ENCODE measurements around the gene GFI1B. TPM values are rescaled to one million over a fixed set of nuclear protein-coding genes. Genes with fewer than 3 reads are reported as not detected.

GFI1B gene
- total RNA-seq, 2 donors from 2014 or later = 0.44 TPM; not detected in 1

GRCh38 chr9:133009906-133010582 lies 31.6 kb downstream of the GFI1B start:
- Mint-ChIP-seq H3K4me3 (no peak overlapping the region), H3K4me1 (peaks cover 3% of the 10 kb centered on the region), H3K27me3 (ENCODE audit: insufficient read depth) (peaks cover 68% of the 10 kb centered on the region), H3K9me3 (no peaks in the 10 kb centered on the region), H3K27ac (no peak overlapping the region), H3K36me3 (ENCODE audit: low read depth) (no peaks in the 10 kb centered on the region)
- Histone ChIP-seq H3K27ac (ENCODE audit: low read depth, low read length) (no peak overlapping the region), H3K36me3 (ENCODE audit: control insufficient read depth, insufficient read depth, low read length) (no peaks in the 10 kb centered on the region), H3K4me3 (ENCODE audit: low read length) (no peak overlapping the region), H3K9ac (ENCODE audit: extremely low read depth, low read length, poor library complexity, severe bottlenecking) (no peak overlapping the region), H3K9me3 (ENCODE audit: control insufficient read depth, low read length) (peaks cover 5% of the 10 kb centered on the region), H3K27me3 (ENCODE audit: control insufficient read depth, insufficient read depth, low read length, poor library complexity, severe bottlenecking) (peaks cover 6% of the 10 kb centered on the region), H3K4me1 (ENCODE audit: control insufficient read depth, insufficient read depth, low read length) (no peaks in the 10 kb centered on the region)
- WGBS, 2 experiments (ENCODE audit: insufficient coverage in 1 of 2, insufficient read length in 1 of 2) = 77 to 100% methylated on average over 3 to 5 of the region's 5 CpGs
- DNase-seq = peak; percentile 1
- no peak for TF ChIP-seq CTCF (conservative IDR thresholded peaks at IDR 0.05)

- Histone ChIP-seq H3K9ac (ENCODE audit: extremely low read depth, low read length, poor library complexity, severe bottlenecking) (no peak overlapping the region), H3K27me3 (ENCODE audit: control insufficient read depth, insufficient read depth, low read length, poor library complexity, severe bottlenecking) (peaks cover 2% of the 10 kb centered on the region), H3K4me1 (ENCODE audit: control insufficient read depth, insufficient read depth, low read length) (no peaks in the 10 kb centered on the region), H3K36me3 (ENCODE audit: control insufficient read depth, insufficient read depth, low read length) (no peaks in the 10 kb centered on the region), H3K27ac (ENCODE audit: low read depth, low read length) (no peak overlapping the region), H3K4me3 (ENCODE audit: low read length) (no peak overlapping the region), H3K9me3 (ENCODE audit: control insufficient read depth, low read length) (peaks cover 5% of the 10 kb centered on the region)
- Mint-ChIP-seq H3K27me3 (ENCODE audit: insufficient read depth) (peaks cover 60% of the 10 kb centered on the region), H3K9me3 (peaks cover 6% of the 10 kb centered on the region), H3K36me3 (ENCODE audit: low read depth) (no peaks in the 10 kb centered on the region), H3K27ac (no peak overlapping the region), H3K4me1 (no peaks in the 10 kb centered on the region), H3K4me3 (no peak overlapping the region)
- WGBS, 2 experiments (ENCODE audit: insufficient coverage in 1 of 2, insufficient read length in 1 of 2) = 91% methylated on average over 3 of the region's 5 CpGs; no CpG with 5 or more reads in 1 of the 2 experiments
- no peak for DNase-seq
- no peak for TF ChIP-seq CTCF (conservative IDR thresholded peaks at IDR 0.05)
These were observed 36.2 kb downstream of the GFI1B start for GRCh38 chr9:133014696-133015095.

GRCh38 chr9:133023117-133023890 lies 44.8 kb downstream of the GFI1B start:
- TF ChIP-seq CTCF (conservative IDR thresholded peaks at IDR 0.05) = no peak
- Mint-ChIP-seq H3K27ac (no peak overlapping the region), H3K36me3 (ENCODE audit: low read depth) (no peaks in the 10 kb centered on the region), H3K4me1 (no peaks in the 10 kb centered on the region), H3K27me3 (ENCODE audit: insufficient read depth) (peaks cover 20% of the 10 kb centered on the region), H3K9me3 (peaks cover 7% of the 10 kb centered on the region), H3K4me3 (no peak overlapping the region)
- peak; percentile 62 for DNase-seq
- H3K4me1 ChIP-seq (ENCODE audit: control insufficient read depth, insufficient read depth, low read length) = no peaks in the 10 kb centered on the region
- 88 to 89% methylated on average over 21 to 26 of the region's 26 CpGs for WGBS, 2 experiments (ENCODE audit: insufficient coverage in 1 of 2, insufficient read length in 1 of 2)
- H3K27ac ChIP-seq (ENCODE audit: low read depth, low read length) = no peak overlapping the region
- no peaks in the 10 kb centered on the region for H3K9me3 ChIP-seq (ENCODE audit: control insufficient read depth, low read length)
- no peaks in the 10 kb centered on the region for H3K36me3 ChIP-seq (ENCODE audit: control insufficient read depth, insufficient read depth, low read length)
- H3K4me3 ChIP-seq (ENCODE audit: low read length) = no peak overlapping the region
- no peak overlapping the region for H3K9ac ChIP-seq (ENCODE audit: extremely low read depth, low read length, poor library complexity, severe bottlenecking)
- no peaks in the 10 kb centered on the region for H3K27me3 ChIP-seq (ENCODE audit: control insufficient read depth, insufficient read depth, low read length, poor library complexity, severe bottlenecking)
